H1 (cell line): ENCODE measurements around the gene KRT10. TPM values are rescaled to one million over a fixed set of nuclear protein-coding genes. Genes with fewer than 3 reads are reported as not detected.

Experiments
- CTCF ChIA-PET: fragments of 300-600 bp; sonication (Branson Sonifier 250); formaldehyde crosslinking; loops from one replicate; lab custom pipeline; 2021; ENCODE audit not compliant: partially characterized antibody; lab: Charles Lee
- POLR2A ChIA-PET: fragments of 300-600 bp; sonication (Branson Sonifier 250); formaldehyde crosslinking; loops from one replicate; lab custom pipeline; 2021; ENCODE audit warnings: inconsistent platforms; ENCODE audit not compliant: partially characterized antibody; lab: Charles Lee
- DNase-seq, 2 experiments: peaks; one replicate each; pipeline versions ENCODE4 v3.0.0 to v3.0.0-alpha.2; 2010 to 2022; ENCODE audit warnings: low spot score in 2 of 2, low read depth in 1 of 2, mixed read lengths in 1 of 2
- FAIRE-seq: peaks from 2 replicates; lab custom pipeline; 2011; peaks lifted over from hg19 to GRCh38; lab: Jason Lieb, UNC
- H2AFZ ChIP-seq: 2 replicates; pipeline ENCODE4 v1.8.1; 2012; ENCODE audit warnings: low read length, inconsistent platforms
- H2AK5ac ChIP-seq: 2 replicates; pipeline ENCODE4 v1.6.1; 2013; ENCODE audit warnings: low read depth, low read length
- H2BK120ac ChIP-seq: replicated peaks from 2 replicates; pipeline ENCODE3; 2013; ENCODE audit warnings: low read depth, low read length, inconsistent platforms
- H2BK12ac ChIP-seq: 2 replicates; pipeline ENCODE4 v1.6.1; 2013; ENCODE audit warnings: low read depth, low read length
- H2BK15ac ChIP-seq: 2 replicates; pipeline ENCODE4 v1.6.1; 2013; ENCODE audit warnings: low read length
- H2BK20ac ChIP-seq: 2 replicates; pipeline ENCODE4 v1.6.1; 2013; ENCODE audit warnings: low read length
- H2BK5ac ChIP-seq: 2 replicates; pipeline ENCODE4 v1.6.1; 2013; ENCODE audit warnings: low read depth, low read length
- H3K14ac ChIP-seq: 2 replicates; pipeline ENCODE4 v1.6.1; 2013; ENCODE audit warnings: inconsistent platforms; ENCODE audit not compliant: insufficient read length
- H3K18ac ChIP-seq: 2 replicates; pipeline ENCODE4 v1.6.1; 2013; ENCODE audit warnings: low read length; ENCODE audit errors: extremely low read depth
- H3K23ac ChIP-seq: 2 replicates; pipeline ENCODE4 v1.6.1; 2013; ENCODE audit warnings: inconsistent platforms; ENCODE audit not compliant: insufficient read length
- H3K23me2 ChIP-seq: 2 replicates; pipeline ENCODE4 v1.6.1; 2013; ENCODE audit warnings: low read depth, low read length
- H3K27ac ChIP-seq: 2 replicates; pipeline ENCODE4 v1.6.1; 2011; ENCODE audit warnings: low read depth, low read length, inconsistent platforms
- H3K27me3 ChIP-seq, 4 experiments: replicated peaks in 1 of 4; 1 replicate in 1 of 4; 2 replicates in 3 of 4; pipeline versions ENCODE4 v1.6.1 to v1.8.1; 2011 to 2013; ENCODE audit warnings: low read length in 3 of 4, mild to moderate bottlenecking in 3 of 4, inconsistent platforms in 2 of 4, mixed read lengths in 2 of 4, moderate library complexity in 1 of 4; ENCODE audit not compliant: control insufficient read depth in 3 of 4, insufficient read depth in 3 of 4; ENCODE audit errors: extremely low read depth in 1 of 4
- H3K36me3 ChIP-seq, 4 experiments: 2 replicates each; pipeline versions ENCODE4 v1.6.1 to v1.8.1; 2011 to 2013; ENCODE audit warnings: mild to moderate bottlenecking in 4 of 4, low read length in 3 of 4, moderate library complexity in 2 of 4, control low read depth in 1 of 4, inconsistent platforms in 1 of 4; ENCODE audit not compliant: insufficient read depth in 4 of 4, control insufficient read depth in 2 of 4
- H3K4ac ChIP-seq: replicated peaks from 2 replicates; pipeline ENCODE3; 2013; ENCODE audit warnings: low read length, low read depth, mixed read lengths, inconsistent platforms; ENCODE audit not compliant: insufficient read length
- H3K4me1 ChIP-seq, 4 experiments: replicated peaks in 1 of 4; 1 replicate in 1 of 4; 2 replicates in 3 of 4; pipeline versions ENCODE4 v1.6.1 to v1.8.1; 2011 to 2013; ENCODE audit warnings: low read length in 3 of 4, inconsistent platforms in 2 of 4, mixed read lengths in 1 of 4; ENCODE audit not compliant: insufficient read depth in 4 of 4, control insufficient read depth in 3 of 4
- H3K4me2 ChIP-seq, 2 experiments: 2 replicates each; pipeline versions ENCODE4 v1.6.1 to v1.8.1; 2011 to 2013; ENCODE audit warnings: low read depth in 2 of 2, low read length in 2 of 2, control low read depth in 1 of 2, inconsistent platforms in 1 of 2, mild to moderate bottlenecking in 1 of 2; ENCODE audit not compliant: insufficient read depth in 1 of 2
- H3K4me3 ChIP-seq, 4 experiments: fragments of 200-600, 300-600 bp in 1 of 4; sonication (generic), shearing (Covaris generic), sonication (Bioruptor Twin) in 1 of 4; 2 replicates each; pipeline versions ENCODE4 v1.5.1 to v1.8.1; 2011 to 2016; ENCODE audit warnings: low read length in 4 of 4, low read depth in 3 of 4, control low read depth in 2 of 4, inconsistent platforms in 2 of 4, mild to moderate bottlenecking in 2 of 4, mixed read lengths in 1 of 4, moderate library complexity in 1 of 4; ENCODE audit not compliant: insufficient read depth in 2 of 4; ENCODE audit errors: extremely low read depth in 1 of 4
- H3K56ac ChIP-seq: replicated peaks from 2 replicates; pipeline ENCODE3; 2013; ENCODE audit warnings: low read depth, mild to moderate bottlenecking, mixed read lengths, low read length, inconsistent platforms; ENCODE audit not compliant: insufficient read length
- H3K79me1 ChIP-seq: 2 replicates; pipeline ENCODE4 v1.6.1; 2013; ENCODE audit warnings: low read depth, low read length, control low read depth
- H3K79me2 ChIP-seq, 2 experiments: 2 replicates each; pipeline versions ENCODE4 v1.6.1 to v1.8.1; 2012 to 2013; ENCODE audit warnings: low read length in 2 of 2, mild to moderate bottlenecking in 2 of 2, inconsistent platforms in 1 of 2; ENCODE audit not compliant: insufficient read depth in 2 of 2, control insufficient read depth in 1 of 2
- H3K9ac ChIP-seq, 4 experiments: replicated peaks in 1 of 4; 1 replicate in 1 of 4; 2 replicates in 3 of 4; pipeline versions ENCODE4 v1.6.1 to v1.8.1; 2011 to 2013; ENCODE audit warnings: low read depth in 3 of 4, low read length in 3 of 4, control low read depth in 2 of 4, mild to moderate bottlenecking in 2 of 4, moderate library complexity in 2 of 4, inconsistent platforms in 1 of 4; ENCODE audit errors: extremely low read depth in 1 of 4
- H3K9me3 ChIP-seq, 2 experiments: 2 replicates each; pipeline versions ENCODE4 v1.6.1 to v1.8.1; 2012 to 2013; ENCODE audit warnings: mild to moderate bottlenecking in 2 of 2, moderate library complexity in 2 of 2, control low read depth in 1 of 2, inconsistent platforms in 1 of 2, low read depth in 1 of 2, low read length in 1 of 2, mixed read lengths in 1 of 2; ENCODE audit not compliant: insufficient read depth in 2 of 2
- H4K20me1 ChIP-seq, 2 experiments: replicated peaks in 1 of 2; 2 replicates each; pipeline versions ENCODE3 to v1.8.1; 2011 to 2013; ENCODE audit warnings: inconsistent platforms in 2 of 2, low read length in 2 of 2, mild to moderate bottlenecking in 1 of 2; ENCODE audit not compliant: insufficient read depth in 2 of 2, control insufficient read depth in 1 of 2
- H4K5ac ChIP-seq: 2 replicates; pipeline ENCODE4 v1.6.1; 2013; ENCODE audit warnings: low read length, low read depth, mixed read lengths, inconsistent platforms; ENCODE audit not compliant: insufficient read length
- H4K8ac ChIP-seq: 2 replicates; pipeline ENCODE4 v1.8.0; 2013; ENCODE audit warnings: mild to moderate bottlenecking, moderate library complexity, low read length, inconsistent platforms; ENCODE audit not compliant: insufficient read depth; ENCODE audit errors: extremely low read depth
- H4K91ac ChIP-seq: replicated peaks from 2 replicates; pipeline ENCODE3; 2013; ENCODE audit warnings: low read length, mixed read lengths, inconsistent platforms; ENCODE audit not compliant: insufficient read length
- ASH2L ChIP-seq: fragments of 200-600, 300-600 bp; sonication (generic); IDR thresholded peaks from one replicate; pipeline ENCODE4 v1.7.1; 2017; ENCODE audit warnings: low read length
- BRCA1 ChIP-seq: IDR thresholded peaks from 2 replicates; pipeline ENCODE4 v1.6.1; 2012; ENCODE audit warnings: low read depth, low read length, improper control_type of control experiment
- CBX5 ChIP-seq: fragments of 300-800, 300-1000 bp; sonication (generic); IDR thresholded peaks from 2 replicates; pipeline ENCODE4 v1.7.1; 2016; ENCODE audit warnings: antibody characterized with exemption, low read length, low read depth
- CEBPB ChIP-seq: IDR thresholded peaks from 2 replicates; pipeline ENCODE4 v1.6.1; 2012; ENCODE audit warnings: low read depth, low read length
- CHD2 ChIP-seq: IDR thresholded peaks from 2 replicates; pipeline ENCODE4 v1.6.1; 2012; ENCODE audit warnings: low read length, improper control_type of control experiment
- GABPA ChIP-seq: IDR thresholded peaks from 2 replicates; pipeline ENCODE4 v1.6.1; 2011; ENCODE audit warnings: mild to moderate bottlenecking, low read length, moderate library complexity, borderline replicate concordance; ENCODE audit not compliant: insufficient read depth
- HDAC2 ChIP-seq, 2 experiments: fragments of 300-600 bp in 1 of 2; sonication (generic) in 1 of 2; IDR thresholded peaks; 2 replicates each; pipeline ENCODE4 v1.6.1; 2011 to 2012; ENCODE audit warnings: low read depth in 2 of 2, low read length in 2 of 2, mild to moderate bottlenecking in 2 of 2, moderate library complexity in 2 of 2, borderline replicate concordance in 1 of 2, inconsistent platforms in 1 of 2
- HDAC6 ChIP-seq: IDR thresholded peaks from one replicate; pipeline ENCODE4 v1.7.1; 2012; ENCODE audit warnings: low read depth, mild to moderate bottlenecking, inconsistent platforms, low read length, moderate library complexity
- KDM5A ChIP-seq: fragments of 200-600 bp; IDR thresholded peaks from 2 replicates; pipeline ENCODE4 v1.7.1; 2012; ENCODE audit warnings: mild to moderate bottlenecking, low read length, inconsistent platforms, mixed read lengths
- NANOG ChIP-seq: IDR thresholded peaks from 2 replicates; pipeline ENCODE4 v1.6.1; 2011; ENCODE audit warnings: low read length, low read depth, mild to moderate bottlenecking, inconsistent platforms; ENCODE audit not compliant: insufficient read depth, poor library complexity, severe bottlenecking
- NRF1 ChIP-seq: IDR thresholded peaks from 2 replicates; pipeline ENCODE4 v1.6.1; 2011; ENCODE audit warnings: mild to moderate bottlenecking, low read depth, low read length, improper control_type of control experiment
- PHF8 ChIP-seq: fragments of 200-600 bp; sonication (generic); conservative IDR thresholded peaks from 2 replicates; pipeline ENCODE4 v1.7.1; 2012; ENCODE audit warnings: low read depth, mild to moderate bottlenecking, inconsistent platforms, low read length, moderate library complexity
- POU5F1 ChIP-seq: IDR thresholded peaks from 2 replicates; pipeline ENCODE4 v1.6.1; 2011; ENCODE audit warnings: low read depth, mild to moderate bottlenecking, low read length, moderate library complexity
- SP2 ChIP-seq: IDR thresholded peaks from 2 replicates; pipeline ENCODE4 v1.6.1; 2012; ENCODE audit warnings: mild to moderate bottlenecking, low read length, inconsistent platforms
- SUZ12 ChIP-seq: fragments of 200-600 bp; sonication (generic); IDR thresholded peaks from 2 replicates; pipeline ENCODE4 v1.6.1; 2012; ENCODE audit warnings: mild to moderate bottlenecking, inconsistent platforms, low read length, moderate library complexity, mixed read lengths
- TCF12 ChIP-seq: IDR thresholded peaks from 2 replicates; pipeline ENCODE4 v1.6.1; 2011; ENCODE audit warnings: low read depth, mild to moderate bottlenecking, low read length
- WGBS, 2 experiments: shearing (Covaris generic) in 1 of 2; methylation state at CpG; one replicate each; pipeline versions ENCODE4 v1.1.6 to v1.1.7; 2013 to 2015; ENCODE audit warnings: low lambda C conversion rate in 2 of 2, mixed read lengths in 2 of 2, inconsistent platforms in 1 of 2, low coverage in 1 of 2, missing lambda C conversion rate in 1 of 2; ENCODE audit not compliant: insufficient replicate concordance in 2 of 2, insufficient coverage in 1 of 2, insufficient read length in 1 of 2; ENCODE audit errors: extremely low coverage in 1 of 2, missing lambda C conversion rate in 1 of 2; 5-methylcytosine and 5-hydroxymethylcytosine counted together
- polyA plus RNA-seq, 7 experiments: library from polyadenylated mRNA; depleted of rRNA in 3 of 7; stranded (reverse) in 5 of 7; unstranded in 2 of 7; fragments of >200 nt in 5 of 7; fragments of 200-250 nt in 2 of 7; gene quantifications; 1 replicate in 5 of 7; 2 replicates in 1 of 7; 4 replicates in 1 of 7; pipeline versions ENCODE4 v1.2.1 to v1.2.3, GENCODE V29; 2011 to 2013; ENCODE audit warnings: missing spikeins in 2 of 7, mixed read lengths in 2 of 7
- total RNA-seq: library from RNA; stranded (reverse); fragmentation: NEBNext Ultra II Directional; extraction: Animal tissue kit (Norgen Biotek cat#: 25700); gene quantifications from 2 replicates; pipeline ENCODE4 v1.2.1, GENCODE V29; 2021

The KRT10 gene
- total and polyA plus RNA-seq, 2 of the 8 experiments (the other 6 are each of a cell fraction or from before 2014, with no cell fraction given): 3.5 to 39.4 TPM

DNA sequence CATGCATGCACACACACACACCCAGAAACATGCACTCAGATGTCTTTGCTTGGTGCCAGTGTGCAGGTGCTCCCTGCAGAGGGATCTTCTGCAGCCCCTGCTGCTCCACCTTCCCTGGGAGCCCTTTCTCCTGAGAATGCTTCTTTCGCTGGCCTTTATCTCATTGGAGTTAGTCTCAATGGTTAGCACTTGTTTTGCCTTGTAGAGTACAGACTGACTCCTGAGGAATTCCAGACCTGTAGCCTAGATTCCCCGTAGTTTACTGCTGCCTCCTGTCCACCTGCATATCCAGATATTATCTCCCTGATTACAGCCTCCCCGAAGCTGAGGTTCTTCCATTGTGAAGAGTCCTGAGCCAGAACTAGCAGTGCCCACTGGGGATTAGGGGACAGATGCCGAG is 47.7 kb upstream of the KRT10 start:
- H4K91ac ChIP-seq: no peak overlapping the region
- H2BK20ac ChIP-seq: no peak overlapping the region
- H3K27ac ChIP-seq: no peak overlapping the region
- no peak overlapping the region for H2AK5ac ChIP-seq
- no peaks in the 10 kb centered on the region for H3K9me3 ChIP-seq
- H2BK12ac ChIP-seq: no peak overlapping the region
- no peak overlapping the region for H3K9ac ChIP-seq
- WGBS, 2 experiments: 70% methylated on average over 4 of the region's 4 CpGs; no CpG with 5 or more reads in 1 of the 2 experiments
- H3K18ac ChIP-seq: no peak overlapping the region
- no peaks in the 10 kb centered on the region for H4K20me1 ChIP-seq
- H3K14ac ChIP-seq: no peak overlapping the region
- H3K4me3 ChIP-seq: no peak overlapping the region
- H2BK15ac ChIP-seq: no peak overlapping the region
- H3K4me1 ChIP-seq: peaks cover 0 to 4% (median 0%) of the 10 kb centered on the region in 4 experiments; a peak in 3 of 7 replicates
- H3K79me1 ChIP-seq: no peaks in the 10 kb centered on the region
- DNase-seq (no peak), FAIRE-seq (no peak)
- POLR2A ChIA-PET: no interaction called here
- no peak overlapping the region for H3K4ac ChIP-seq
- no peak overlapping the region for H3K56ac ChIP-seq
- H3K27me3 ChIP-seq: no peaks in the 10 kb centered on the region
- H2BK120ac ChIP-seq: no peak overlapping the region
- no peak overlapping the region for H4K8ac ChIP-seq
- H3K23me2 ChIP-seq: no peaks in the 10 kb centered on the region
- no peak overlapping the region for H2BK5ac ChIP-seq
- CTCF ChIA-PET: interaction anchor here (1.4 kb wide), 1 partner anchor 12 kb away, joined by 3 read pairs; no protein-coding TSS in a partner anchor
- H3K4me2 ChIP-seq: no peak overlapping the region
- no peaks in the 10 kb centered on the region for H3K36me3 ChIP-seq
- H3K79me2 ChIP-seq: no peaks in the 10 kb centered on the region
- 0 out of 2 replicates have a peak overlapping the region, but pooled peaks have one; percentile 14 for H2AFZ ChIP-seq
- no peak overlapping the region for H3K23ac ChIP-seq
- no peak overlapping the region for H4K5ac ChIP-seq
- TF ChIP-seq TCF12 (no peak), CEBPB (no peak), BRCA1 (no peak), NRF1 (no peak), HDAC6 (no peak), CBX5 (no peak), GABPA (no peak), NANOG (no peak), SUZ12 (no peak), POU5F1 (no peak), ASH2L (no peak), PHF8 (no peak), KDM5A (no peak), HDAC2 (IDR thresholded peaks at IDR 0.05; ENCODE audit: borderline replicate concordance in 1 of 2, low read depth in 2 of 2, low read length in 2 of 2) (no peak), SP2 (no peak), CHD2 (no peak)
